Measurements from ENCODE around the gene PLD1. TPM values are rescaled to one million over a fixed set of nuclear protein-coding genes. Genes with fewer than 3 reads are reported as not detected.

The PLD1 gene
- total and polyA plus RNA-seq, 2 of the 8 experiments (the other 6 are each of a cell fraction or from before 2014, with no cell fraction given): 1.2 to 2.6 TPM

DNA sequence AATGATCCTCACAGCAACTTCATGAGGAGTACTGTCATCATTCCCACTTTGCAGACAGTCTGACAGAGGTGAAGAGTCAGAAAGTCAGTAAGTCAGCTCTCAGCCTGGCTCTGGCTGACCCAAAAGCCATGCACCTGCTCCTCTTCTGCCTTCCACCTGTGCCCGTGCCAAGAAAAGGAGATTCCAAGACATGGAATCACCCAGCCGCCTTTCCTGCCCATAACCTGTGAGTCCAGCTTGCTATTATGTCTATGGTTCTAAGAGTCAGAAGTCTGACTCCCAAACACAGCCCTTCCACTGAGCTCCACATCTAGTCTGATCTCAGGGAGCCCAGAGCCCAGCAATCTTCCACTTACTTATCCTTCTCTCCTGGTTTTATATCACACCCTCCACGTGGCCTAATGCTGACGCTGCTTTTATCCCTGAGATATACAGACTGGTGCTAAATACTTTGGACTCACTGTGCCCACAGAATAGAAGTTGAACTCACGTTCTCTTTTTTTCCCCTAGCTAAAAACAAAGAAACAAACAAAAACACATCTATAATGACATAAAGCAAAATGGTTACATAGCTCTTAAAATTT, 66.0 kb downstream of the PLD1 start:
- Histone ChIP-seq H3K4me3 (ENCODE audit: extremely low read depth in 1 of 4, insufficient read depth in 2 of 4, low read depth in 3 of 4, low read length in 4 of 4) (no peak overlapping the region), H2AFZ (ENCODE audit: low read length) (no peak overlapping the region), H3K23me2 (ENCODE audit: low read depth, low read length) (no peaks in the 10 kb centered on the region), H3K79me2 (ENCODE audit: control insufficient read depth in 1 of 2, insufficient read depth in 2 of 2, low read length in 2 of 2) (no peaks in the 10 kb centered on the region), H3K23ac (ENCODE audit: insufficient read length) (no peak overlapping the region), H3K79me1 (ENCODE audit: low read depth, low read length) (no peaks in the 10 kb centered on the region), H3K36me3 (ENCODE audit: control insufficient read depth in 2 of 4, insufficient read depth in 4 of 4, low read length in 3 of 4) (peaks cover 0 to 6% (median 0%) of the 10 kb centered on the region in 4 experiments; a peak in 1 of 8 replicates), H4K91ac (replicated peaks; ENCODE audit: insufficient read length, low read length) (no peak overlapping the region), H3K14ac (ENCODE audit: insufficient read length) (no peak overlapping the region), H3K9me3 (ENCODE audit: insufficient read depth in 2 of 2, low read depth in 1 of 2, low read length in 1 of 2) (peaks cover 11 to 12% of the 10 kb centered on the region in 2 experiments), H2BK5ac (ENCODE audit: low read depth, low read length) (no peak overlapping the region), H4K8ac (ENCODE audit: extremely low read depth, insufficient read depth, low read length) (no peak overlapping the region), H2AK5ac (ENCODE audit: low read depth, low read length) (no peak overlapping the region), H3K27me3 (replicated peaks in 1 of 4; ENCODE audit: control insufficient read depth in 3 of 4, extremely low read depth in 1 of 4, insufficient read depth in 3 of 4, low read length in 3 of 4) (no peaks in the 10 kb centered on the region), H3K56ac (replicated peaks; ENCODE audit: insufficient read length, low read depth, low read length) (no peak overlapping the region), H3K4me1 (replicated peaks in 1 of 4; ENCODE audit: control insufficient read depth in 3 of 4, insufficient read depth in 4 of 4, low read length in 3 of 4) (peaks cover 0 to 6% (median 2%) of the 10 kb centered on the region in 4 experiments; a peak in 2 of 7 replicates), H2BK120ac (replicated peaks; ENCODE audit: low read depth, low read length) (no peak overlapping the region), H4K20me1 (replicated peaks in 1 of 2; ENCODE audit: control insufficient read depth in 1 of 2, insufficient read depth in 2 of 2, low read length in 2 of 2) (no peaks in the 10 kb centered on the region), H4K5ac (ENCODE audit: insufficient read length, low read depth, low read length) (no peak overlapping the region), H3K9ac (replicated peaks in 1 of 4; ENCODE audit: extremely low read depth in 1 of 4, low read depth in 3 of 4, low read length in 3 of 4) (no peak overlapping the region), H2BK15ac (ENCODE audit: low read length) (no peak overlapping the region), H3K27ac (ENCODE audit: low read depth, low read length) (no peak overlapping the region), H3K18ac (ENCODE audit: extremely low read depth, low read length) (no peak overlapping the region), H3K4ac (replicated peaks; ENCODE audit: insufficient read length, low read depth, low read length) (no peak overlapping the region), H3K4me2 (ENCODE audit: insufficient read depth in 1 of 2, low read depth in 2 of 2, low read length in 2 of 2) (no peak overlapping the region), H2BK12ac (ENCODE audit: low read depth, low read length) (no peak overlapping the region), H2BK20ac (ENCODE audit: low read length) (no peak overlapping the region)
- CTCF ChIA-PET (ENCODE audit: partially characterized antibody): interaction anchor here (0.7 to 0.8 kb wide), 2 partner anchors 13 to 85 kb away, joined by 3 read pairs; no protein-coding TSS in a partner anchor
- TF ChIP-seq YY1 (IDR thresholded peaks at IDR 0.05; ENCODE audit: low read depth, low read length): no peak
- no peak for TF ChIP-seq GTF2F1 (IDR thresholded peaks at IDR 0.05; ENCODE audit: borderline replicate concordance, low read depth, low read length)
- TF ChIP-seq CBX5 (IDR thresholded peaks at IDR 0.05; ENCODE audit: low read depth, low read length): no peak
- TF ChIP-seq BACH1 (IDR thresholded peaks at IDR 0.05; ENCODE audit: low read length): no peak
- DNase-seq (ENCODE audit: low read depth in 1 of 2, low spot score in 2 of 2) (no peak), FAIRE-seq (no peak)
- WGBS, 2 experiments (ENCODE audit: extremely low coverage in 1 of 2, insufficient coverage in 1 of 2, insufficient read length in 1 of 2, insufficient replicate concordance in 2 of 2, low coverage in 1 of 2, low lambda C conversion rate in 2 of 2, missing lambda C conversion rate in 1 of 2): 86% methylated on average over 5 of the region's 5 CpGs; no CpG with 5 or more reads in 1 of the 2 experiments
- POLR2A ChIA-PET (ENCODE audit: partially characterized antibody): no interaction called here

Data from H1 (cell line).